IMR-90 (cell line): ENCODE measurements around the gene SCGB1C1. TPM values are rescaled to one million over a fixed set of nuclear protein-coding genes. Genes with fewer than 3 reads are reported as not detected.

Experiments used
- ATAC-seq: fragments of 200-7000 bp; cut with Tn5 transposase; 2 replicates; pipeline ENCODE4 v1.9.1; 2020; ENCODE audit warnings: low read depth, mild to moderate bottlenecking, moderate library complexity
- BruUV-seq: library from RNA; stranded (reverse); fragments of 400-500 nt; replicated peaks from 2 replicates; lab custom pipeline; 2021; lab: Mats Ljungman, UMichigan
- CTCF ChIA-PET: fragments of 300-600 bp; formaldehyde crosslinking; extraction: SDS; loops from one replicate; lab custom pipeline; 2021; ENCODE audit warnings: antibody characterized with exemption; lab: Yijun Ruan, JAX
- POLR2A ChIA-PET: fragments of 300-600 bp; sonication (Branson Sonifier 250); formaldehyde crosslinking; loops from one replicate; lab custom pipeline; 2022; ENCODE audit warnings: antibody characterized with exemption; ENCODE audit not compliant: unreplicated experiment; lab: Charles Lee
- DNase-seq: peaks from one replicate; pipeline ENCODE4 v3.0.0; 2013
- H2AFZ ChIP-seq: replicated peaks from 2 replicates; pipeline ENCODE3; 2013; ENCODE audit warnings: low read length, mild to moderate bottlenecking; ENCODE audit not compliant: poor library complexity
- H2AK5ac ChIP-seq: 2 replicates; pipeline ENCODE4 v1.6.1; 2013; ENCODE audit warnings: low read depth, low read length, inconsistent platforms
- H2AK9ac ChIP-seq: replicated peaks from 2 replicates; pipeline ENCODE3; 2013; ENCODE audit warnings: mild to moderate bottlenecking, low read depth, low read length, moderate library complexity; ENCODE audit not compliant: poor library complexity
- H2BK120ac ChIP-seq: 2 replicates; pipeline ENCODE4 v1.6.1; 2013; ENCODE audit warnings: low read depth, low read length, inconsistent platforms
- H2BK15ac ChIP-seq: 3 replicates; pipeline ENCODE4 v1.6.1; 2013; ENCODE audit warnings: low read depth, low read length, inconsistent platforms
- H2BK20ac ChIP-seq: 2 replicates; pipeline ENCODE4 v1.6.1; 2013; ENCODE audit warnings: low read depth, mild to moderate bottlenecking, inconsistent platforms, low read length, moderate library complexity
- H2BK5ac ChIP-seq: 2 replicates; pipeline ENCODE4 v1.6.1; 2013; ENCODE audit warnings: mild to moderate bottlenecking, low read depth, low read length, inconsistent platforms; ENCODE audit not compliant: poor library complexity, severe bottlenecking
- H3K14ac ChIP-seq: replicated peaks from 2 replicates; pipeline ENCODE4 v1.6.1; 2013; ENCODE audit warnings: low read depth, low read length, inconsistent platforms
- H3K18ac ChIP-seq: 2 replicates; pipeline ENCODE4 v1.6.1; 2013; ENCODE audit warnings: low read depth, low read length, control low read depth
- H3K23ac ChIP-seq: 2 replicates; pipeline ENCODE4 v1.6.1; 2013; ENCODE audit warnings: low read depth, low read length, inconsistent platforms
- H3K27ac ChIP-seq: 2 replicates; pipeline ENCODE4 v1.5.1; 2013; ENCODE audit warnings: mild to moderate bottlenecking, control low read depth, low read length; ENCODE audit not compliant: insufficient read depth
- H3K27me3 ChIP-seq: 2 replicates; pipeline ENCODE4 v1.6.1; 2013; ENCODE audit warnings: low read length; ENCODE audit not compliant: control insufficient read depth, insufficient read depth
- H3K36me3 ChIP-seq: 2 replicates; pipeline ENCODE4 v1.6.1; 2013; ENCODE audit warnings: low read length, mixed read lengths; ENCODE audit not compliant: control insufficient read depth, insufficient read depth
- H3K4ac ChIP-seq: 2 replicates; pipeline ENCODE4 v1.6.1; 2013; ENCODE audit warnings: low read depth, low read length, inconsistent platforms
- H3K4me1 ChIP-seq: 2 replicates; pipeline ENCODE4 v1.6.1; 2013; ENCODE audit warnings: low read length, mixed read lengths; ENCODE audit not compliant: control insufficient read depth, insufficient read depth
- H3K4me2 ChIP-seq: 2 replicates; pipeline ENCODE4 v1.6.1; 2013; ENCODE audit warnings: low read depth, mild to moderate bottlenecking, control low read depth, low read length, moderate library complexity
- H3K4me3 ChIP-seq: 2 replicates; pipeline ENCODE4 v1.5.1; 2013; ENCODE audit warnings: low read depth, mild to moderate bottlenecking, control low read depth, low read length, moderate library complexity; ENCODE audit not compliant: insufficient read depth
- H3K56ac ChIP-seq: 2 replicates; pipeline ENCODE4 v1.6.1; 2013; ENCODE audit warnings: low read length, inconsistent platforms; ENCODE audit not compliant: insufficient read depth; ENCODE audit errors: extremely low read depth
- H3K79me1 ChIP-seq, 2 experiments: 2 replicates each; pipeline ENCODE4 v1.6.1; 2013; ENCODE audit warnings: low read length in 2 of 2, inconsistent platforms in 1 of 2, low read depth in 1 of 2
- H3K9ac ChIP-seq: 2 replicates; pipeline ENCODE4 v1.6.1; 2013; ENCODE audit warnings: low read depth, low read length, control low read depth
- H3K9me1 ChIP-seq: 2 replicates; pipeline ENCODE4 v1.6.1; 2013; ENCODE audit warnings: low read length, inconsistent platforms; ENCODE audit not compliant: insufficient read depth
- H3K9me3 ChIP-seq: 2 replicates; pipeline ENCODE4 v1.6.1; 2013; ENCODE audit warnings: low read length; ENCODE audit not compliant: control insufficient read depth, insufficient read depth
- H4K20me1 ChIP-seq: 2 replicates; pipeline ENCODE4 v1.6.1; 2013; ENCODE audit warnings: low read length, inconsistent platforms; ENCODE audit not compliant: insufficient read depth
- H4K5ac ChIP-seq: 2 replicates; pipeline ENCODE4 v1.6.1; 2013; ENCODE audit warnings: mild to moderate bottlenecking, low read depth, low read length, control low read depth
- H4K8ac ChIP-seq, 2 experiments: 2 replicates each; pipeline ENCODE4 v1.6.1; 2013; ENCODE audit warnings: low read depth in 2 of 2, low read length in 2 of 2, control low read depth in 1 of 2, inconsistent platforms in 1 of 2
- H4K91ac ChIP-seq: 2 replicates; pipeline ENCODE4 v1.6.1; 2013; ENCODE audit warnings: low read depth, low read length, inconsistent platforms; ENCODE audit not compliant: insufficient read depth
- BHLHE40 ChIP-seq: fragments of 150-350 bp; IDR thresholded peaks from 2 replicates; pipeline ENCODE4 v1.6.1; 2016; ENCODE audit warnings: mild to moderate bottlenecking, low read depth, low read length
- CEBPB ChIP-seq: IDR thresholded peaks from 2 replicates; pipeline ENCODE4 v1.6.1; 2012; ENCODE audit warnings: low read depth, low read length, improper control_type of control experiment
- CHD1 ChIP-seq: IDR thresholded peaks from 2 replicates; pipeline ENCODE4 v1.6.1; 2012; ENCODE audit warnings: low read depth, low read length, improper control_type of control experiment
- FOS ChIP-seq: fragments of 150-350 bp; IDR thresholded peaks from 2 replicates; pipeline ENCODE4 v1.6.1; 2016; ENCODE audit warnings: low read depth, low read length
- MXI1 ChIP-seq: IDR thresholded peaks from 2 replicates; pipeline ENCODE4 v1.6.1; 2012; ENCODE audit warnings: low read depth, mild to moderate bottlenecking, low read length, moderate library complexity, borderline replicate concordance
- NFE2L2 ChIP-seq: fragments of 150-350 bp; IDR thresholded peaks from 2 replicates; pipeline ENCODE4 v1.6.1; 2016; ENCODE audit warnings: low read depth, mild to moderate bottlenecking, low read length
- POLR2A ChIP-seq: IDR thresholded peaks from 2 replicates; pipeline ENCODE4 v1.6.1; 2012; ENCODE audit warnings: mild to moderate bottlenecking, low read depth, low read length
- RAD21 ChIP-seq: IDR thresholded peaks from 2 replicates; pipeline ENCODE4 v1.6.1; 2012; ENCODE audit warnings: low read length, improper control_type of control experiment
- RCOR1 ChIP-seq: IDR thresholded peaks from 2 replicates; pipeline ENCODE4 v1.6.1; 2012; ENCODE audit warnings: mild to moderate bottlenecking, low read length, improper control_type of control experiment; ENCODE audit not compliant: insufficient replicate concordance
- RFX5 ChIP-seq: IDR thresholded peaks from 2 replicates; pipeline ENCODE4 v1.8.0; 2012; ENCODE audit warnings: low read depth, mild to moderate bottlenecking, low read length, moderate library complexity
- SMC3 ChIP-seq: fragments of 150-350 bp; IDR thresholded peaks from 2 replicates; pipeline ENCODE4 v1.6.1; 2016; ENCODE audit warnings: low read depth, mild to moderate bottlenecking, antibody characterized with exemption, low read length, moderate library complexity
- WGBS, 2 experiments: methylation state at CpG; one replicate each; pipeline versions ENCODE4 v1.1.5 to v1.1.7; 2013; ENCODE audit warnings: missing lambda C conversion rate in 2 of 2; ENCODE audit not compliant: insufficient read length in 1 of 2; ENCODE audit errors: extremely low coverage in 2 of 2; 5-methylcytosine and 5-hydroxymethylcytosine counted together
- dilution Hi-C: fragments of 300-500 bp; cut with HindIII; formaldehyde crosslinking; loops from one replicate; pipeline ENCODE4 v1.14.3; 2018; ENCODE audit warnings: low sequenced_read_pairs; ENCODE audit not compliant: unreplicated experiment
- in situ Hi-C: fragments of 300-500 bp; cut with MboI; formaldehyde crosslinking; loops from 3 replicates; pipeline ENCODE4 v1.14.3; 2019; ENCODE audit warnings: low sequenced_read_pairs, inconsistent platforms, mixed read lengths
- intact Hi-C: fragments of 100-400 bp; cut with micrococcal nuclease; formaldehyde crosslinking; loops from 2 replicates; pipeline ENCODE4 v1.10.0; 2022
- polyA plus RNA-seq, 3 experiments: library from polyadenylated mRNA; depleted of rRNA; stranded (reverse); fragments of >200 nt; gene quantifications; 2 replicates each; pipeline ENCODE4 v1.2.3, GENCODE V29; 2012; ENCODE audit warnings: low replicate concordance in 1 of 3
- total RNA-seq: library from RNA; depleted of rRNA; stranded (reverse); fragments of >200 nt; gene quantifications from 2 replicates; pipeline ENCODE4 v1.2.3, GENCODE V29; 2012
- TF ChIP-seq, protein P1 (sequence below): fragments of 150-350 bp; IDR thresholded peaks from 2 replicates; pipeline ENCODE4 v1.6.1; 2016; ENCODE audit warnings: low read depth, mild to moderate bottlenecking, low read length, moderate library complexity, borderline replicate concordance
- TF ChIP-seq, protein P2 (sequence below): conservative IDR thresholded peaks from 2 replicates; pipeline ENCODE4 v1.5.1; 2012; ENCODE audit warnings: mild to moderate bottlenecking, low read depth, low read length, improper control_type of control experiment
- TF ChIP-seq, protein P3 (sequence below): fragments of 150-350 bp; IDR thresholded peaks from 2 replicates; pipeline ENCODE4 v1.6.1; 2017; ENCODE audit warnings: mild to moderate bottlenecking, antibody characterized with exemption, low read length, low read depth

SCGB1C1 gene
- total and polyA plus RNA-seq, 2 of the 4 experiments (the other 2 are of a cell fraction), result not detected

- H3K9me1 ChIP-seq, result peaks cover 27% of the 10 kb centered on the region
- no peak overlapping the region for H2BK15ac ChIP-seq
- no peak overlapping the region for H2AFZ ChIP-seq
- no peak overlapping the region for H3K14ac ChIP-seq
- dilution Hi-C loops, result no loop called here
- H3K4me3 ChIP-seq, result no peak overlapping the region
- no peak overlapping the region for H3K27ac ChIP-seq
- no peak overlapping the region for H4K5ac ChIP-seq
- H3K23ac ChIP-seq, result no peak overlapping the region
- no peak overlapping the region for H3K4me2 ChIP-seq
- 80% methylated on average over 1 of the region's 13 CpGs; no CpG with 5 or more reads in 1 of the 2 experiments for WGBS, 2 experiments
- in situ Hi-C loops, result no loop called here
- no peak overlapping the region for H3K9ac ChIP-seq
- no peak overlapping the region for H3K4ac ChIP-seq
- H3K79me1 ChIP-seq, result peaks cover 23 to 52% of the 10 kb centered on the region in 2 experiments; a peak in 3 of 4 replicates
- H2AK5ac ChIP-seq, result no peak overlapping the region
- no TSS peak for BruUV-seq
- peak overlapping the region; percentile 3 for H2AK9ac ChIP-seq
- intact Hi-C loops, result no loop called here
- H2BK20ac ChIP-seq, result no peak overlapping the region
- H3K36me3 ChIP-seq, result peaks cover 41% of the 10 kb centered on the region
- ChIA-PET POLR2A (no interaction called here), CTCF (no interaction called here)
- H4K91ac ChIP-seq, result no peak overlapping the region
- TF ChIP-seq POLR2A, result no peak
- TF ChIP-seq NFE2L2, result no peak
- TF ChIP-seq CHD1, result no peak
- no peak for TF ChIP-seq RCOR1
- no peak for TF ChIP-seq RFX5
- TF ChIP-seq MXI1, result no peak
- TF ChIP-seq FOS, result no peak
- TF ChIP-seq, protein P1, sequence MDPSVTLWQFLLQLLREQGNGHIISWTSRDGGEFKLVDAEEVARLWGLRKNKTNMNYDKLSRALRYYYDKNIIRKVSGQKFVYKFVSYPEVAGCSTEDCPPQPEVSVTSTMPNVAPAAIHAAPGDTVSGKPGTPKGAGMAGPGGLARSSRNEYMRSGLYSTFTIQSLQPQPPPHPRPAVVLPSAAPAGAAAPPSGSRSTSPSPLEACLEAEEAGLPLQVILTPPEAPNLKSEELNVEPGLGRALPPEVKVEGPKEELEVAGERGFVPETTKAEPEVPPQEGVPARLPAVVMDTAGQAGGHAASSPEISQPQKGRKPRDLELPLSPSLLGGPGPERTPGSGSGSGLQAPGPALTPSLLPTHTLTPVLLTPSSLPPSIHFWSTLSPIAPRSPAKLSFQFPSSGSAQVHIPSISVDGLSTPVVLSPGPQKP, result no peak
- TF ChIP-seq, protein P2, sequence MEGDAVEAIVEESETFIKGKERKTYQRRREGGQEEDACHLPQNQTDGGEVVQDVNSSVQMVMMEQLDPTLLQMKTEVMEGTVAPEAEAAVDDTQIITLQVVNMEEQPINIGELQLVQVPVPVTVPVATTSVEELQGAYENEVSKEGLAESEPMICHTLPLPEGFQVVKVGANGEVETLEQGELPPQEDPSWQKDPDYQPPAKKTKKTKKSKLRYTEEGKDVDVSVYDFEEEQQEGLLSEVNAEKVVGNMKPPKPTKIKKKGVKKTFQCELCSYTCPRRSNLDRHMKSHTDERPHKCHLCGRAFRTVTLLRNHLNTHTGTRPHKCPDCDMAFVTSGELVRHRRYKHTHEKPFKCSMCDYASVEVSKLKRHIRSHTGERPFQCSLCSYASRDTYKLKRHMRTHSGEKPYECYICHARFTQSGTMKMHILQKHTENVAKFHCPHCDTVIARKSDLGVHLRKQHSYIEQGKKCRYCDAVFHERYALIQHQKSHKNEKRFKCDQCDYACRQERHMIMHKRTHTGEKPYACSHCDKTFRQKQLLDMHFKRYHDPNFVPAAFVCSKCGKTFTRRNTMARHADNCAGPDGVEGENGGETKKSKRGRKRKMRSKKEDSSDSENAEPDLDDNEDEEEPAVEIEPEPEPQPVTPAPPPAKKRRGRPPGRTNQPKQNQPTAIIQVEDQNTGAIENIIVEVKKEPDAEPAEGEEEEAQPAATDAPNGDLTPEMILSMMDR, result no peak
- no peak for TF ChIP-seq CEBPB
- no peak for TF ChIP-seq SMC3
- TF ChIP-seq BHLHE40, result no peak
- TF ChIP-seq RAD21, result no peak
- TF ChIP-seq, protein P3, sequence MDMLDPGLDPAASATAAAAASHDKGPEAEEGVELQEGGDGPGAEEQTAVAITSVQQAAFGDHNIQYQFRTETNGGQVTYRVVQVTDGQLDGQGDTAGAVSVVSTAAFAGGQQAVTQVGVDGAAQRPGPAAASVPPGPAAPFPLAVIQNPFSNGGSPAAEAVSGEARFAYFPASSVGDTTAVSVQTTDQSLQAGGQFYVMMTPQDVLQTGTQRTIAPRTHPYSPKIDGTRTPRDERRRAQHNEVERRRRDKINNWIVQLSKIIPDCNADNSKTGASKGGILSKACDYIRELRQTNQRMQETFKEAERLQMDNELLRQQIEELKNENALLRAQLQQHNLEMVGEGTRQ, result no peak
- no peak overlapping the region for H2BK120ac ChIP-seq
- no peak overlapping the region for H3K18ac ChIP-seq
- H3K56ac ChIP-seq, result no peak overlapping the region
- H3K27me3 ChIP-seq, result no peaks in the 10 kb centered on the region
- ATAC-seq, result no peak
- no peak overlapping the region for H2BK5ac ChIP-seq
- H4K8ac ChIP-seq, result no peak overlapping the region
- DNase-seq, result no peak
- peaks cover 1% of the 10 kb centered on the region; the same call in 1 of the 2 replicates for H3K4me1 ChIP-seq
- H3K9me3 ChIP-seq, result no peaks in the 10 kb centered on the region
- peaks cover 44% of the 10 kb centered on the region for H4K20me1 ChIP-seq
These were observed 7.5 kb downstream of the SCGB1C1 start for GRCh38 chr11:200224-201003.
